ENCODE data around the gene KIF19.

DNA sequence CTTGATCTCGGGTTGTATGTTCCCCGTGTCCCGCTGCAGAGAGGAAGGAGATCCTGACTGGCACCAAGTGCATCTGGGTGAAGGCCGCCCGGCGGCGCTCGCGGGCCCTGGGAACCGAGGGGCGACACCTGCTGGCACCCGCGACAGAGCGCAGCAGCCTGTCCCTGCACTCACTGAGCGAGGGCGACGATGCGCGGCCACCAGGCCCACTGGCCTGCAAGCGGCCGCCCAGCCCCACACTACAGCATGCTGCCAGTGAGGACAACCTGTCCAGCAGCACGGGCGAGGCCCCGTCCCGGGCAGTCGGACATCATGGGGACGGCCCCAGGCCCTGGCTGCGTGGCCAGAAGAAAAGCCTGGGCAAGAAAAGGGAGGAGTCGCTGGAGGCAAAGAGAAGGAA, 28.1 kb downstream of the KIF19 start:
- TF ChIP-seq CTCF (IDR thresholded peaks at IDR 0.05) (peak in 4 of 6 experiments; percentile 41 to 69 (median 54)), POLR2A (IDR thresholded peaks at IDR 0.05) (no peak)

All from thyroid gland (tissue), 4 donors.